ENCODE data around the gene C6orf141. TPM values are rescaled to one million over a fixed set of nuclear protein-coding genes. Genes with fewer than 3 reads are reported as not detected.
"Not testable (repeated sequence)": the region's sequence is repeated elsewhere in the genome, so short reads cannot be mapped to it uniquely, and the experiment has no call there.

C6orf141 gene
- total RNA-seq, 1 experiment from 2014 or later = 2.1 TPM

DNA sequence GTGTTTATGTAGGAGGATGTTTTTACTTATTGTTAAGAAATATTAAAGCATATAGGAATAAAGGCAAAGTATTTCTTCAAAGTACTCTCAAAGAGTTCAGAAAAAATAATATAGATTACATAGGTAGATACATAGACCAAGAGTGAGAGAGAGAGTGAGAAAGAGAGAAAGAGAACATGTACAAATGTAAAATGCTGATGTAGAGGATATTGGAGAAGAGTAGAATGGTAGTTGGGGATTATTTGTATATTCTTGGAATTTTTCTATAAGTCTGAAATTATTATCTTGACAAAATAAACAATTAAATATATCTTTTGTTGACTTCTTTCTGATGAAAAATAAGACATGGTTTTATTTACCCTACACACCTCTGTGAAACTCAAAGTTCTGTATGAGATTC lies 29.2 kb downstream of the C6orf141 start:
- intact Hi-C loops (cut with micrococcal nuclease; ENCODE audit: unreplicated experiment) = no loop called here
- POLR2A ChIA-PET = no interaction called here

DNA sequence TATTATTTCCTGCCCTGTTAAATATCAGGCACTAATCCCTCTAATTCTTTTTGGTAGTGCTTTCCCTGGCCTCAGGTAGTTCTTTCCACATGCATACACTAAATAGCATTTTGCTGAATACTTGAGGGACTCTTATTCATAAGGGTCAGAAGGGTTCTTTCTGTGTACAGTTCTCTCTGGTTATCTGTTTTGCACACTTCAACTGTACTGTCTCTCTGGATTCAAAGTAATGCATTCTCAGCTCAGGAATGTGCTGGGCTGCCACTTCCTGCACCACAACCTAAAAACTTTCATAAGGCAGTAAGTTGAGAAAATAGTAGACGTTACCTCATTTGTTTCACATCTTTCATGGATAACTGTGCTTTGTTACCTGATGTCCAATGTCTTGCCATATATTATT lies 32.1 kb downstream of the C6orf141 start:
- intact Hi-C loops (cut with micrococcal nuclease; ENCODE audit: unreplicated experiment) = no loop called here
- TF ChIP-seq, protein P1, sequence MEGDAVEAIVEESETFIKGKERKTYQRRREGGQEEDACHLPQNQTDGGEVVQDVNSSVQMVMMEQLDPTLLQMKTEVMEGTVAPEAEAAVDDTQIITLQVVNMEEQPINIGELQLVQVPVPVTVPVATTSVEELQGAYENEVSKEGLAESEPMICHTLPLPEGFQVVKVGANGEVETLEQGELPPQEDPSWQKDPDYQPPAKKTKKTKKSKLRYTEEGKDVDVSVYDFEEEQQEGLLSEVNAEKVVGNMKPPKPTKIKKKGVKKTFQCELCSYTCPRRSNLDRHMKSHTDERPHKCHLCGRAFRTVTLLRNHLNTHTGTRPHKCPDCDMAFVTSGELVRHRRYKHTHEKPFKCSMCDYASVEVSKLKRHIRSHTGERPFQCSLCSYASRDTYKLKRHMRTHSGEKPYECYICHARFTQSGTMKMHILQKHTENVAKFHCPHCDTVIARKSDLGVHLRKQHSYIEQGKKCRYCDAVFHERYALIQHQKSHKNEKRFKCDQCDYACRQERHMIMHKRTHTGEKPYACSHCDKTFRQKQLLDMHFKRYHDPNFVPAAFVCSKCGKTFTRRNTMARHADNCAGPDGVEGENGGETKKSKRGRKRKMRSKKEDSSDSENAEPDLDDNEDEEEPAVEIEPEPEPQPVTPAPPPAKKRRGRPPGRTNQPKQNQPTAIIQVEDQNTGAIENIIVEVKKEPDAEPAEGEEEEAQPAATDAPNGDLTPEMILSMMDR (IDR thresholded peaks at IDR 0.05; ENCODE audit: insufficient read depth in 1 of 2, low read depth in 1 of 2, low read length in 1 of 2, severe bottlenecking in 1 of 2, unreplicated experiment in 1 of 2) = no peak
- no TSS peak for BruUV-seq (replicated peaks)
- H3K9me3 ChIP-seq = no peaks in the 10 kb centered on the region
- H3K36me3 Mint-ChIP-seq (ENCODE audit: insufficient read depth, unreplicated experiment) = no peaks in the 10 kb centered on the region
- H3K36me3 ChIP-seq (ENCODE audit: control insufficient read depth, insufficient read depth, low read length) = no peaks in the 10 kb centered on the region
- POLR2A ChIA-PET = no interaction called here
- no peak overlapping the region for H3K4me3 Mint-ChIP-seq (ENCODE audit: unreplicated experiment)
- DNase-seq = no peak
- no peaks in the 10 kb centered on the region for H3K27me3 ChIP-seq (replicated peaks; ENCODE audit: control insufficient read depth, insufficient read depth, low read length)
- H3K4me1 ChIP-seq = no peaks in the 10 kb centered on the region
- CTCF ChIA-PET = no interaction called here
- no peaks in the 10 kb centered on the region for H3K4me1 Mint-ChIP-seq (ENCODE audit: low read depth, unreplicated experiment)
- H3K27ac Mint-ChIP-seq (ENCODE audit: unreplicated experiment) = no peak overlapping the region
- no peaks in the 10 kb centered on the region for H3K27me3 Mint-ChIP-seq (ENCODE audit: insufficient read depth, unreplicated experiment)
- no peaks in the 10 kb centered on the region for H3K9me3 Mint-ChIP-seq (ENCODE audit: unreplicated experiment)
- no peak overlapping the region for H3K4me3 ChIP-seq (ENCODE audit: low read depth, low read length)

More for the DNA sequence above, 29.2 kb downstream of the C6orf141 start:
- Mint-ChIP-seq H3K27me3 (ENCODE audit: insufficient read depth, unreplicated experiment) (no peaks in the 10 kb centered on the region), H3K27ac (ENCODE audit: unreplicated experiment) (no peak overlapping the region), H3K9me3 (ENCODE audit: unreplicated experiment) (no peaks in the 10 kb centered on the region), H3K4me3 (ENCODE audit: unreplicated experiment) (no peak overlapping the region), H3K36me3 (ENCODE audit: insufficient read depth, unreplicated experiment) (no peaks in the 10 kb centered on the region), H3K4me1 (ENCODE audit: low read depth, unreplicated experiment) (no peaks in the 10 kb centered on the region)
- no peaks in the 10 kb centered on the region for H3K27me3 ChIP-seq (replicated peaks; ENCODE audit: control insufficient read depth, insufficient read depth, low read length)
- no peaks in the 10 kb centered on the region for H3K36me3 ChIP-seq (ENCODE audit: control insufficient read depth, insufficient read depth, low read length)
- H3K4me1 ChIP-seq = no peaks in the 10 kb centered on the region
- no peak for DNase-seq
- no peak overlapping the region for H3K4me3 ChIP-seq (ENCODE audit: low read depth, low read length)
- TF ChIP-seq, protein P1 (IDR thresholded peaks at IDR 0.05; ENCODE audit: insufficient read depth in 1 of 2, low read depth in 1 of 2, low read length in 1 of 2, severe bottlenecking in 1 of 2, unreplicated experiment in 1 of 2) = no peak
- H3K9me3 ChIP-seq = no peaks in the 10 kb centered on the region
- CTCF ChIA-PET = no interaction called here
- BruUV-seq (replicated peaks) = no TSS peak

DNA sequence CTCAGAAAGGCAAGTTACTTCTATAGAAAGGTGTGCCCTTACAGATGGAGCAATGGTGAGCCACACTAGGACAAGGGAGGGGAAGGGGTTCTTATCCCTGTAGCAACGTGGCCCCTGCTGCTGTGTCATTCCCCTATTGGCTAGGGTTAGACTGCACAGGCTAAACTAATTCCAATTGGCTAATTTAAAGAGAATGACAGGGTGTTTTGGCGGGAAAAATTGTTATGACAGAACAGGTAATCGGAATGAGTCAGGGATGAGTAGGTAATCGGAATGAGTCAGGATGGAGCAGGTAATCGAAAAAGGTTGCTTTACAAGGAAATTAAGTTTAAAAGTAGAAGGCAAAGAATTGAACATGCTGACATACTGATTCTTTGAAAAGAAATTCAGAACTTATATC lies 36.8 kb downstream of the C6orf141 start:
- not testable (repeated sequence) for BruUV-seq (replicated peaks)

More for the DNA sequence above, 36.8 kb downstream of the C6orf141 start:
- H3K27me3 Mint-ChIP-seq (ENCODE audit: insufficient read depth, unreplicated experiment); H3K36me3 Mint-ChIP-seq (ENCODE audit: insufficient read depth, unreplicated experiment); H3K9me3 Mint-ChIP-seq (ENCODE audit: unreplicated experiment); H3K4me3 Mint-ChIP-seq (ENCODE audit: unreplicated experiment); H3K9me3 ChIP-seq; H3K4me1 Mint-ChIP-seq (ENCODE audit: low read depth, unreplicated experiment); H3K27ac Mint-ChIP-seq (ENCODE audit: unreplicated experiment); DNase-seq; H3K27me3 ChIP-seq (replicated peaks; ENCODE audit: control insufficient read depth, insufficient read depth, low read length); POLR2A ChIA-PET; H3K36me3 ChIP-seq (ENCODE audit: control insufficient read depth, insufficient read depth, low read length); intact Hi-C loops (cut with micrococcal nuclease; ENCODE audit: unreplicated experiment); H3K4me3 ChIP-seq (ENCODE audit: low read depth, low read length); H3K4me1 ChIP-seq: not testable (repeated sequence)
- CTCF ChIA-PET = interaction anchor here (0.7 kb wide), 1 partner anchor 263 kb away, joined by 3 read pairs; no protein-coding TSS in a partner anchor

Other genes with a start within 250 kb of the C6orf141 start
- gene MMUT, start 87.4 kb upstream of the C6orf141 start, total RNA-seq (2022) = 11.1 and 12.1 TPM in 2 replicates
- 12.4 and 13.4 TPM in 2 replicates for gene CENPQ, start 87.3 kb upstream of the C6orf141 start, total RNA-seq (2022)
- gene GLYATL3, start 50.7 kb upstream of the C6orf141 start, total RNA-seq (2022) = not detected in 2 replicates
- not detected in 2 replicates for gene RHAG, start 86.2 kb downstream of the C6orf141 start, total RNA-seq (2022)
- not detected in 2 replicates for gene CRISP2, start 162.9 kb downstream of the C6orf141 start, total RNA-seq (2022)
- gene CRISP3, start 193.7 kb downstream of the C6orf141 start, total RNA-seq (2022) = not detected in 2 replicates
- gene PGK2, start 236.6 kb downstream of the C6orf141 start, total RNA-seq (2022) = not detected in 2 replicates

All from Caco-2 (cell line).